ENCODE data around the gene CAMK1D. TPM values are rescaled to one million over a fixed set of nuclear protein-coding genes. Genes with fewer than 3 reads are reported as not detected.

CAMK1D gene
- total RNA-seq, 4 donors from 2014 or later = 29.7 to 36.7 (median 33.3) TPM

- intact Hi-C loops (cut with DNase I; ENCODE audit: low total_unique reads) = no loop called here
- no peak for TF ChIP-seq POLR2A (IDR thresholded peaks at IDR 0.05)
- no peak for TF ChIP-seq CTCF (IDR thresholded peaks at IDR 0.05)
- 84 to 87% methylated on average over 16 of the region's 16 CpGs for WGBS, 2 donors
These were observed 425.0 kb downstream of the CAMK1D start for GRCh38 chr10:12774204-12774894.

GRCh38 chr10:12777840-12778585, 428.7 kb downstream of the CAMK1D start:
- intact Hi-C loops (cut with DNase I; ENCODE audit: low total_unique reads) = no loop called here
- no peak for DNase-seq (ENCODE audit: low spot score in 2 of 2)
- no peak overlapping the region for H3K4me3 ChIP-seq (ENCODE audit: low read depth, poor library complexity, severe bottlenecking)
- no peak for TF ChIP-seq CTCF (IDR thresholded peaks at IDR 0.05)
- TF ChIP-seq POLR2A (IDR thresholded peaks at IDR 0.05) = no peak
- WGBS, 2 donors = 38 to 54% methylated on average over 7 to 8 of the region's 8 CpGs

More at GRCh38 chr10:12774204-12774894, 425.0 kb downstream of the CAMK1D start:
- H3K4me3 ChIP-seq (ENCODE audit: low read depth, poor library complexity, severe bottlenecking) = no peak overlapping the region
- no peak for DNase-seq (ENCODE audit: low spot score in 2 of 2)

GRCh38 chr10:12780634-12781601, 431.6 kb downstream of the CAMK1D start:
- TF ChIP-seq POLR2A (IDR thresholded peaks at IDR 0.05) (no peak), CTCF (IDR thresholded peaks at IDR 0.05) (no peak)
- H3K4me3 ChIP-seq (ENCODE audit: low read depth, poor library complexity, severe bottlenecking) = no peak overlapping the region
- no peak for DNase-seq (ENCODE audit: low spot score in 2 of 2)
- intact Hi-C loops (cut with DNase I; ENCODE audit: low total_unique reads) = no loop called here
- WGBS, 2 donors = 81 to 84% methylated on average over 22 of the region's 22 CpGs

- 67 to 79% methylated on average over 1 of the region's 1 CpG for WGBS, 2 donors
- intact Hi-C loops (cut with DNase I; ENCODE audit: low total_unique reads) = no loop called here
- no peak for DNase-seq (ENCODE audit: low spot score in 2 of 2)
- TF ChIP-seq POLR2A (IDR thresholded peaks at IDR 0.05) (no peak), CTCF (IDR thresholded peaks at IDR 0.05) (no peak)
- no peak overlapping the region for H3K4me3 ChIP-seq (ENCODE audit: low read depth, poor library complexity, severe bottlenecking)
These were observed 432.6 kb downstream of the CAMK1D start for GRCh38 chr10:12781976-12782375.

GRCh38 chr10:12782537-12782936, 433.2 kb downstream of the CAMK1D start:
- 50 to 54% methylated on average over 8 of the region's 8 CpGs for WGBS, 2 donors
- no peak overlapping the region for H3K4me3 ChIP-seq (ENCODE audit: low read depth, poor library complexity, severe bottlenecking)
- TF ChIP-seq CTCF (IDR thresholded peaks at IDR 0.05) (no peak), POLR2A (IDR thresholded peaks at IDR 0.05) (no peak)
- no peak for DNase-seq (ENCODE audit: low spot score in 2 of 2)
- intact Hi-C loops (cut with DNase I; ENCODE audit: low total_unique reads) = no loop called here
